DMS 273 treated with DMSO at 0.1 percent for 48 hours (cell line): ENCODE results near the gene MEX3B.

Experiments used
- DNase-seq: peaks from one replicate; lab custom pipeline; 2025; lab: John Stamatoyannopoulos, UW

The MEX3B gene

GRCh38 chr15:82045892-82046665, at the start of gene MEX3B:
TSS of gene MEX3B (minus strand) at chr15:82046018. CDS start at chr15:82045705, 313 bp downstream.
- peak; percentile 88 for DNase-seq

GRCh38 chr15:82093774-82094211, 48.0 kb upstream of the MEX3B start:
- no peak for DNase-seq

- no peak for DNase-seq
Measured at GRCh38 chr15:82093325-82093724, 47.5 kb upstream of the MEX3B start.

- no peak for DNase-seq
Measured at GRCh38 chr15:82091636-82092140, 45.9 kb upstream of the MEX3B start.

GRCh38 chr15:82086243-82086995, 40.6 kb upstream of the MEX3B start:
- no peak for DNase-seq

GRCh38 chr15:82081914-82082762, 36.3 kb upstream of the MEX3B start:
- DNase-seq = no peak

- no peak for DNase-seq
Measured at GRCh38 chr15:82080774-82081173, 35.0 kb upstream of the MEX3B start.

- no peak for DNase-seq
Measured at GRCh38 chr15:82079736-82080135, 33.9 kb upstream of the MEX3B start.

- no peak for DNase-seq
Measured at GRCh38 chr15:82074610-82075009, 28.8 kb upstream of the MEX3B start.

- no peak for DNase-seq
Measured at GRCh38 chr15:82072926-82073537, 27.2 kb upstream of the MEX3B start.

- no peak for DNase-seq
Measured at GRCh38 chr15:82066455-82066854, 20.6 kb upstream of the MEX3B start.

- DNase-seq = no peak
Measured at GRCh38 chr15:82064824-82065223, 19.0 kb upstream of the MEX3B start.

- no peak for DNase-seq
Measured at GRCh38 chr15:82062479-82063454, 16.9 kb upstream of the MEX3B start.

- no peak for DNase-seq
Measured at GRCh38 chr15:82060817-82061216, 15.0 kb upstream of the MEX3B start.

- DNase-seq = no peak
Measured at GRCh38 chr15:82058517-82059204, 12.8 kb upstream of the MEX3B start.

- no peak for DNase-seq
Measured at GRCh38 chr15:82058026-82058425, 12.2 kb upstream of the MEX3B start.

- no peak for DNase-seq
Measured at GRCh38 chr15:82056958-82057823, 11.4 kb upstream of the MEX3B start.

- no peak for DNase-seq
Measured at GRCh38 chr15:82052751-82053150, 6.9 kb upstream of the MEX3B start.

GRCh38 chr15:82051664-82052063, 5.8 kb upstream of the MEX3B start:
- DNase-seq = no peak
